Epithelial cell of alveolus of lung (primary cell): ENCODE results near the gene CBX2. TPM values are rescaled to one million over a fixed set of nuclear protein-coding genes. Genes with fewer than 3 reads are reported as not detected.

Experiments used
- total RNA-seq: library from RNA; depleted of rRNA; stranded (reverse); fragments of >200 nt; gene quantifications from 2 replicates; pipeline ENCODE4 v1.2.1, GENCODE V29; 2015

The CBX2 gene
- total RNA-seq = 7.2 and 7.6 TPM in 2 replicates

GRCh38 chr17:79777894-79778503, at the start of gene CBX2:
Gene CBX2, plus strand, starts transcription at chr17:79778148. Its CDS starts 88 bp downstream, at chr17:79778236.

GRCh38 chr17:79730769-79731483, 47.0 kb upstream of the CBX2 start, which contains the start of gene ENPP7:
Gene ENPP7, plus strand, starts transcription at chr17:79730943. Its CDS starts 197 bp downstream, at chr17:79731140.

GRCh38 chr17:79796763-79797491, 19.0 kb downstream of the CBX2 start, which contains the start of gene CBX8:
Gene CBX8, minus strand, starts transcription at chr17:79797077. Its CDS starts 79 bp downstream, at chr17:79796998.

Other genes with a start within 250 kb of the CBX2 start
- gene RBFOX3, start 167.1 kb upstream of the CBX2 start, total RNA-seq = not detected in 2 replicates
- not detected in 2 replicates for gene ENPP7, start 47.2 kb upstream of the CBX2 start, total RNA-seq
- gene CBX8, start 18.9 kb downstream of the CBX2 start, total RNA-seq = 5.0 and 9.2 TPM in 2 replicates
- gene CBX4, start 61.3 kb downstream of the CBX2 start, total RNA-seq = 15.3 and 24.7 TPM in 2 replicates